ENCODE data around the gene STAG3.

STAG3 gene

DNA sequence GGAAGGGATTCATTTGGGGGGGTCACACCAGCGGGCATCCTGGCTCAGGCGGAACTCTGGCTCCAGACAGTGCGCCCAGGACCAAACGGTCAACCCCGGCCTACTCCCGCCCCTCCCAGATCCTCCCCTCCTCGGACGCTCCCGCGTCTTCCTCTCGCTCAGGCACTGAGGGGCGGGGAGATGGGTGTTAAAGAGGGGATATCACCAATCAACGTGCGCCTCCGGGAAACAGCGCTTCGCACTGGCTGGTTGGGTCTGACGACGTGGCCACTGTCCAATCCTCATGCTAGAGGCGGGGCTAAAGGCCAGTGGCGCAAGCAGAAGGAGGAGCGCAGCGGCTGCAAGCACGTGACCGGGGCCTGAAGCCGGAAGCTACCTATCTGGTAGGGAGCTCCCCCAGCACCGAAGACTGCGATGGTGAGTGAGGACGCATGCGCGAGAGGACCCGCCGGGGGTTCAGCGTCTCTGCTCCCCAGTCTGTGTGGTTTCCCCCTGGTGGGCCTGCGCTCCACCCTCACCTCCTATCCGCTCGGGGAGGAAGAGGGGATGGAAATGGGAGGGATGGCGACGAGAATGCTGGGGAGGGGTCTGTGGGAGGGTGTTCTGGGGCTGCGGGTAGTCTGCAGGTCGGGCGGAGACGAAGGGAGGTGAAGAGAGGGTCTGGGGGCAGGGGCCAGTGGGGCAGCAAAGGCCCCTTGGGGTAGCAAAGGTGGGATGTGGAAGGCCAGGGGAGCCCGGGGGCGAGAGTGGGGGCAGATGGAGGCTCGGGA is 29.0 kb upstream of the STAG3 start, which contains the start of gene LAMTOR4:
TSS of gene LAMTOR4 (plus strand) at position 360 of the 770 bp plus-strand sequence. CDS start at position 415, 55 bp downstream.
- Mint-ChIP-seq H3K27ac (peak within 1 kb of the TSS; percentile 98), H3K4me1 (peaks cover 36% of the 10 kb centered on the region), H3K9me3 (no peaks in the 10 kb centered on the region), H3K4me3 (peak within 1 kb of the TSS; percentile 98), H3K36me3 (peaks cover 46% of the 10 kb centered on the region)
- peak; percentile 85 to 98 for DNase-seq (ENCODE audit: low spot score in 2 of 2)
- ATAC-seq, result peak; percentile 98

DNA sequence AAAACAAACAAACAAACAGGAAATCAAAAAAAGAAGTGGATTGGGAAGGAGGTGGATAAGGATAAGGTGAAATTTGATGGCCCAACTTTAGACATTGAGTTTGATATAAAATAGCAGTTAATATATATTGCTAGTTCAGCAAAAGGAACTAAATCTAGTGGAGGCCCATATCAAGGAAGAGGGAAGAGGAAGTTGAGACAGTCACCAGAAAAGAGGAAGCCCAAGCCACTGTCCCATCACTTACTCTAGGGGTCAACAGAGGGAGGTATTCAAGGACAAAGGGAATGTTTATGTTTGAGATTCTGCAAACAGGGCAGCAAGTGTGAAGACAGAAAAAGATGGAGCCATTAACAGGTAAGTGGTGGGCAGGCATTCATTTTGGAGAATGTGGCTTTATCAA is 25.3 kb upstream of the STAG3 start:
- Mint-ChIP-seq H3K27ac (peak overlapping the region; percentile 26), H3K4me1 (peaks cover 57% of the 10 kb centered on the region), H3K9me3 (no peaks in the 10 kb centered on the region), H3K36me3 (peaks cover 68% of the 10 kb centered on the region), H3K4me3 (no peak overlapping the region)
- ATAC-seq (no peak), DNase-seq (ENCODE audit: low spot score in 2 of 2) (no peak)

DNA sequence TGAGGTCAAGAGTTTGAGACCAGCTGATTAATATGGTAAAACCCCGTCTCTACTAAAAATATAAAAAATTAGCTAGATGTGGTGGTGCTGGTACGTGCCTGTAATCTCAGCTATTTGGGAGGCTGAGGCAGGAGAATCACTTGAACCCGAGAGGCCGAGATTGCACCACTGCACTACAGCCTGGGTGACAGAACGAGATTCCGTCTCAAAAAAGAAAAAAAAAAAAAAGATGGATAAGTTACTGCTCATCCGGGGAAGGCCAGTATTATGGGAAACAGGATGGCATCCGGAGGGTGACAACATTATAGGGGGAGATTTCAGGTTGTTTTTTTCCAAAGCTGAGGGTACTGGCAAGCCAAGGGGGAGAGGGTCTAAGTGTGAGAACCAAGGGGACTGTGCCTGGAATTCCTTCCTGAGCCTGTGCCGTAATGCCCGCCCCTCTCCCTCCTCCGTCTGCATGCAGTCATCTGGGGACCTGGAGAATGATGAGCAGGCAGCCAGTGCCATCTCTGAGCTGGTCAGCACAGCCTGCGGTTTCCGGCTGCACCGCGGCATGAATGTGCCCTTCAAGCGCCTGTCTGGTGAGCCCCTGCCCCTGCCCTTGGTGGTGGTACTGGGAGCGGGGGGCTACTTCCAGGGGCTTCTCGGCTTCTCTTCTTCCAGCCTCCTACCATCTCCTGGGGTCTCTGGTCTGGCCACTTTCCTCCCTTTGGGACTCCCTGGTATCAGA is 24.6 kb upstream of the STAG3 start:
- DNase-seq (ENCODE audit: low spot score in 2 of 2), result no peak
- Mint-ChIP-seq H3K4me1 (peaks cover 60% of the 10 kb centered on the region), H3K36me3 (peaks cover 68% of the 10 kb centered on the region), H3K9me3 (no peaks in the 10 kb centered on the region), H3K4me3 (no peak overlapping the region), H3K27ac (peak overlapping the region; percentile 26)
- no peak for ATAC-seq

DNA sequence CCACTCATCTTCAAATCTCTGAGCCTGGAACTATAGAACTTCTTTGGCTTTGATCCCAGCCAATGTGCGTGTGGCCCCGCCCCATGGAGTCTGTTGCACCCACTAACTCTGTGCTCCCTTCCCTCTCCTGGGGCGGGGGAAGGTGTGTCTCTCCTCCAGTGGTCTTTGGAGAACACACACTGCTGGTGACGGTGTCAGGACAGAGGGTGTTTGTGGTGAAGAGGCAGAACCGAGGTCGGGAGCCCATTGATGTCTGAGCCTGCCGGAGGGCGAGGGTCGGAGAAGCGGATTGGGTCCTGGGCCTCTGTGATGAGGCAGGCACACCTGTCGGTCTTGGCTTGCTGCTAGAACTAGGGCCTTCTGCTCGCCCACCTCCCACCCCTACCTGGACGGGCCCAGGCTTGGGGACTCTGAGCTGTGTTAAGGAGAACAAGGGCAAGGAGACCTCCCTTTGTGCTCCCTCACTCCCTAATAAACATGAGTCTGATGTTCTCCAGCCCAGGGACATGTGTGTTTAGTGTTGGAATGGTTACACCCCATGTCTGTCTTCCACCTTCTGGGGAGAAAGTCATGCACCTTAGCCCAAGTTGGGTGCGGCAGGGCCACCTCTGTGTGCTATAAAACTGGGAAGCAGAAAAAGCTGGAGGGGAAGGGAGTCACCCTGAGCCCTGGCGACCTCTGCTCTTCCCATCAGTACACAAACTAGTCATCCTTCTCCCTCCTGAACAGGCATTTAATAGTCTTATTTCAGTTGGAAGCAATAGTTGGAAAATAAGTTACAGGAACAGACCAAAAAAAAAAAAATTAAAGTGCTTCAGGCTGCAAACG is 23.8 kb upstream of the STAG3 start:
- ATAC-seq (no peak), DNase-seq (ENCODE audit: low spot score in 2 of 2) (no peak)
- Mint-ChIP-seq H3K4me3 (no peak overlapping the region), H3K9me3 (no peaks in the 10 kb centered on the region), H3K4me1 (peaks cover 52% of the 10 kb centered on the region), H3K27ac (no peak overlapping the region), H3K36me3 (peaks cover 60% of the 10 kb centered on the region)

DNA sequence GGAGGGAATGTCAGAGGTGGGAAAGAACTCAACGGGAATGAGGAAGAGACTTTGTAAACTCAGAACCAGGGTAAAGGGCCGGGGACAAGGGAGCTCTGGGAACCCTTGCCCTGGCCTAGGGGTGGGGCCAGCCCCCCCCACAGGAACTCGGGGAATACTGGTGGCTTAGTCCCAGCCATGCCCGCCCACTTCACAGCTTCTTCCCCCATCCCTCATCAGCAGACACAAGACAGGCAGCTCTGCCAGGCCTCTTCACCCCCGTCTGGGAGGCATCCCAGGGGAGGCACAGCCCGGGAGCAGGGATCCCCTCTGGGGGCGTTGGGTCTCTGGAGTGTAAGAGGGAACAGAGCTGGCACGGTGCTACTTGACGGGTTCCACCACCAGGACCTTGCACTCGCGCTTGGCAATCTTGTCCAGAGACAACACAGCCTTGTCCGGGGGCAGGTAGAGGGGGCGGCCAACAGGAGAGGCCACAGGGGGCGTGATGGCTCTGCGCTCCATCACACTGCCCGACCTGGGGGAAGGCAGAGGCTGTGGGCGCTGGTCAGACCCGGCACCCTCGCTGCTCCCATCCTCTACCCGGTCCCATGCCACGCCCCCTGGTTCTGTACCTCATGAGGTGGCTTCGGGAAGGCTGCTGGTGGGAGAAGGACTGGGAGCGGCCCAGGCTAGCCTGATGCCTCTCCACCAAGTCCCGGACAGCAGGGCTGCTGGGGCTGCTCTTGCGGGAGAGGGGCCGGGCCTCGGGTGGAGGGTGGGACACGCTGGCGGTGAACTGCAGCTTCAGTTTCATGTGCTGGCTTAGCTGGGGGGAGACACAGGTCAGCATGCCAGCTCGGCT is 22.8 kb upstream of the STAG3 start:
- ATAC-seq (no peak), DNase-seq (ENCODE audit: low spot score in 2 of 2) (no peak)
- no peaks in the 10 kb centered on the region for H3K9me3 Mint-ChIP-seq
- no peak overlapping the region for H3K4me3 Mint-ChIP-seq
- H3K27ac Mint-ChIP-seq, result no peak overlapping the region
- peaks cover 50% of the 10 kb centered on the region for H3K4me1 Mint-ChIP-seq
- peaks cover 55% of the 10 kb centered on the region for H3K36me3 Mint-ChIP-seq

DNA sequence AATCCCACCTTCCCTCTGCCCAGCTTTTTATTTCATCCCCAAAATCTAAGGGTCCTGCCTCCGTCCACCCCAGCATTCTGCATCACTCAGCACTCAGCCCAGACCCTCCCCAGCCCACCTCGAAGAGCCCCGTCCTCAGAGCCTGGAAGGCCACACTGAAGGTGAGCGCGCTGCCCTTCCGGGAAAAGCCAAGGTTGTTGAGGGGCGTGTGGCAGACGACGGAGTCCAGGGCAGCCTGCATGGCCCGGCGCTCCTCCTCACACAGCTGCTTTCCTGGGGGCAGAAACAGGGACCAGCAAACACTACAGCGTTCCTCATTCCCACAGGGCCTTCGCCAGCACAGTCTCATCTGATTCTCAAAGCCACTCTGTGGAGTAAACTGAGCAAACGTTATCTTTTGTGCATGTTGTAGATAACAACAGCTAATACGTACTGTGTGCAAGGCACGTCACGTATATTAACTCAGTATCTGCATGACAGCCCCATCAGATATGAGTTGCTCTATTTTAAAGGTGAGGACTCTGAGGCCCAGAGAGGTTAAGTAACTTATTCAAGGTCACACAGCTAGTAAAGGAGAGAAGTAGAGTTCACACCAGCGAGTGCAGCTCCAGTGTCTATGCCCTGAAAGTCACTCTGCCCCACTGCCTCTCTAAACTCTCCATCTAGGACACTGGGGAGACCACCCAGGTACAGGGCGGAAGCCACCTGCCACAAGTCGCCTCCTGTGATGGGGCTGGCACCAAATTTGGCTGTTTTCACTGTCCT is 22.0 kb upstream of the STAG3 start:
- peaks cover 47% of the 10 kb centered on the region for H3K36me3 Mint-ChIP-seq
- ATAC-seq (no peak), DNase-seq (ENCODE audit: low spot score in 2 of 2) (no peak)
- peak overlapping the region; percentile 87 for H3K27ac Mint-ChIP-seq
- no peak overlapping the region for H3K4me3 Mint-ChIP-seq
- H3K4me1 Mint-ChIP-seq, result peaks cover 42% of the 10 kb centered on the region
- H3K9me3 Mint-ChIP-seq, result no peaks in the 10 kb centered on the region

DNA sequence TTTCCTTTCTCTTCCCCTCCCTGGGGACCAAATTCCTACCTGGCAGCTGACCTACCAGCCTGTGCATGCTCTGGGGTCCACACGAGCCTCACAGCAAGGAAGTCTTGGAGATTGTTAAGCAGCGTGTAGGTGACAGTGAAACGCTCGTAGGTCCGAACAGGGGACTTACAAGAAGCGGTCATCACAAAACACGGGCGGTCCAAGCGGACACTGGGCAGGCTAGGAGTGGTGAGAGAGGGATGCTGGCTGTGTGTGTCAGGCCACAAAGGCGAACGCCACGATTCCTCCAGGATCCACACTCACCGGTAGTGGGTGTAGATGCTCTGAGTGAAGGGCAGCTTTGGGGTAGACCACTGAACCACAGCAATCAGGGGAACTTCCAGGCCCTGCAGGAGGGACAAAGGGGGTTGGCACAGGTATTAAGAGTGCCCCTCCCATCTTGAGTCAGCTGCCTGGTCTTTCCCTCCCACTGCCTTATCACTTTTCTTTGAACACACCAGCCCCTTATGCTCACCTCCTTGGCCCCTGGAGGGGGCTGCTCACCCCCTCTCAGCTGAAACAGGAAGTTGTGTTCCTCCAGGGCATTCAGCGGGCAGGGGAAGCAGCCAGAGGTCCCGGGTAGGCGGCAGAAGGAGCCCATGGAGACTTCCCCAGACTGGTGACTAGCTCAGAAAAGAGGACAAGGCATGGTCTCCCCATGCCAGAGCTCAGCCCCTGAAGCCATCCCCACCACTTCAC is 21.2 kb upstream of the STAG3 start:
- DNase-seq (ENCODE audit: low spot score in 2 of 2) (no peak), ATAC-seq (peak; percentile 25)
- Mint-ChIP-seq H3K9me3 (no peaks in the 10 kb centered on the region), H3K36me3 (peaks cover 45% of the 10 kb centered on the region), H3K4me3 (peak overlapping the region; percentile 73), H3K4me1 (peaks cover 42% of the 10 kb centered on the region), H3K27ac (peak overlapping the region; percentile 87)

DNA sequence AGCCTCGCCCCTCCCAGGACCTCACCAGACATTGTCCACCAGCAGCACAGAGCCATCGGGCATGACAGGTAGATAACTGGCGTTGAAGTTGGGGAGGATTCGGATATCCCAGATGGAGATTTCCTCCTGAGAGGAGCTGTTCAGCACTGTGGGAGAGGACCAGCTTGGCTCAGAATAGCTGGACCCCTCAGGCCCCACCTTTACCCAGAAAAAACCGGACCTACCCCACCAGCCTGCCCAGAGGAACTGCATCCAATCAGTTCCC is 20.7 kb upstream of the STAG3 start:
- H3K36me3 Mint-ChIP-seq, result peaks cover 40% of the 10 kb centered on the region
- H3K4me1 Mint-ChIP-seq, result peaks cover 40% of the 10 kb centered on the region
- no peak for ATAC-seq
- peak overlapping the region; percentile 87 for H3K27ac Mint-ChIP-seq
- H3K9me3 Mint-ChIP-seq, result no peaks in the 10 kb centered on the region
- no peak for DNase-seq (ENCODE audit: low spot score in 2 of 2)
- H3K4me3 Mint-ChIP-seq, result peak overlapping the region; percentile 73

DNA sequence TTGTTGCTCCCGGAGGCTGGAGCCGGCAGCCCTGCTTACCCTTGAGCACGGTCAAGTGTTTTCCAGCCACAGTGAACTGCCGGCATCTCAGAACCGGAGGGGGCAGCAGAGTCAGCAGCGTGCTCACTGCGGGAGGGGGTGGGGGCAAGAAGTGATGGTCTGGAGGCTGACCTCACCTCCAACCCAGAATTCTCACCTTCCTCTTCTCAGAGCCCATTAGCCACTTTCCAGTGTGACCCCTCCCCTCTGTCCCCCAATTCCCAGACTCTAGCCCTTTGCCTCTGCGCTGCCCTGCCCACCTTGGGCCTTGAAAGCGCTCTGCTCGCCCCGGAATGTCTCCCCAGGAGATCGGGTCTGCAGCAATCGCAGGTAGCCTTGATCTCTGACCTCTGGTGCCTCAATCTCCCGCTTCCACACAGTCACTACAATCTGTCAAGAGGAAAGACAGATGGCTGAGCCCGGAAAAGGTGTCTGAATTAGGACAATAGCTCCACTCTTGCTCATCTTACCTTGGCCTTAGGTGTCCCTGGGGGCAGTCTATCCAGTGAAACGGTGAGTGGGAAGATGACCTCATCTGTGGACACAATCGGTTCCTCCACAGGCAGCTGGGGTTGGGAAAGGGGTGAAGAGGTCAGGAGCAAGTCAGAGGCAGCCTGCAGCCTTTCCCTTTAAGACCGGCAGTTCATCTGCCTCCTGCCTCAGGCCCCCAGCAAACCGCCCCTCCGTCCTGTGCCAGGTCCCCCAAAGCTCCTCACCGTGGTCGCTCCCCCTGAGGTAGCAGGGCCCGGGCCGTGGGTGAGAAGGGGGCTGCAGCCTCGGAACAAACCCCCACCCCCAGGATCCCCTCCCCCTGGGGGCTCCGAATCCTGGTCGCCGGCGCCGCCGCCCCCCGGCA is 20.1 kb upstream of the STAG3 start:
- H3K4me3 Mint-ChIP-seq, result peak overlapping the region; percentile 73
- peaks cover 35% of the 10 kb centered on the region for H3K4me1 Mint-ChIP-seq
- no peak for ATAC-seq
- peak overlapping the region; percentile 87 for H3K27ac Mint-ChIP-seq
- H3K9me3 Mint-ChIP-seq, result no peaks in the 10 kb centered on the region
- peaks cover 34% of the 10 kb centered on the region for H3K36me3 Mint-ChIP-seq
- no peak for DNase-seq (ENCODE audit: low spot score in 2 of 2)

DNA sequence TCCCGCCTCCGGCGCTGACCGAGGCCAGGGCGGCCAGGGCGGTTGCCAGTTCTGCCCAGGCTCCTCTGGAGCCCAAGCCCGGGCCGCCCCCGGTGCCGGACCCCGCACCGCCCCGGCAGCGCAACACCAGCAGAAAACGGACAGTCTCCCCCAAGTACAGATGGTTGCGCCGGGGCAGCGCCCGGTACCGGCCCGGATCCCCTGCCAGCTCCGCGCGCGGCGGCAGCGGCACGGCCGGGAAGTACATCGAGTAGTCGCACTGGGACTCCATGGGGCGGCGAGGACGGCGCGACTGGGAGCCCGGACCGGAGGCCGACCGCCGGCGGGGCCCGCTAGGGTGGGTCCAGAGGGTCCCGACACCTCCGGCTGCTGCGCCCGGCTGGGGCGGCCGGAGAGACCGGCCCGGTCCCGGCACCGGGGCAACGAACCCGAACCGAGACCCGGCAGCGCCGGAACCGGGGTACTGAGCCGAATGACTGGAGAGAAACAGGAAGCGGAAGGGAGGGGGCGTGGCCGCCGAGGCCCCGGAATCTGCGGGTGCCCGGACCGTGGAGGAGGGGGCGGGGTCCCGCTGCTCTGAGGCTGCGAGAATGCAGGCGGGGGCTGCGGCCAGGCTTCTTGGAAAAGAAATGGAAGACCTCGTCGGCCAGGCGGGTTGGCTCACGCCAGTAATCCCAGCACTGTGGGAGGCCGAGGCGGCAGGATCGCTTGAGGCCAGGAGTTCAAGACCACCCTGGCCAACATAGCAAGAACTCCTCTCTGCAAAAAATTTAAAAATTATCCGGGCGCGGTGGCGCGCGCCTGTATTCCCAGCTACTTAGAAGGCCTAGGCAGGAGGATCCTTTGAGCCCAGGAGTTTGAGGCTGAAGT is 19.3 kb upstream of the STAG3 start, which contains the start of gene TRAPPC14:
TSS of gene TRAPPC14 (minus strand) at position 495 of the 870 bp plus-strand sequence. CDS start at position 271, 224 bp downstream.
- Mint-ChIP-seq H3K4me3 (peak within 1 kb of the TSS; percentile 73), H3K36me3 (peaks cover 25% of the 10 kb centered on the region), H3K4me1 (peaks cover 38% of the 10 kb centered on the region), H3K9me3 (no peaks in the 10 kb centered on the region), H3K27ac (peak within 1 kb of the TSS; percentile 87)
- DNase-seq (ENCODE audit: low spot score in 2 of 2) (peak; percentile 86 to 96), ATAC-seq (peak; percentile 89)

DNA sequence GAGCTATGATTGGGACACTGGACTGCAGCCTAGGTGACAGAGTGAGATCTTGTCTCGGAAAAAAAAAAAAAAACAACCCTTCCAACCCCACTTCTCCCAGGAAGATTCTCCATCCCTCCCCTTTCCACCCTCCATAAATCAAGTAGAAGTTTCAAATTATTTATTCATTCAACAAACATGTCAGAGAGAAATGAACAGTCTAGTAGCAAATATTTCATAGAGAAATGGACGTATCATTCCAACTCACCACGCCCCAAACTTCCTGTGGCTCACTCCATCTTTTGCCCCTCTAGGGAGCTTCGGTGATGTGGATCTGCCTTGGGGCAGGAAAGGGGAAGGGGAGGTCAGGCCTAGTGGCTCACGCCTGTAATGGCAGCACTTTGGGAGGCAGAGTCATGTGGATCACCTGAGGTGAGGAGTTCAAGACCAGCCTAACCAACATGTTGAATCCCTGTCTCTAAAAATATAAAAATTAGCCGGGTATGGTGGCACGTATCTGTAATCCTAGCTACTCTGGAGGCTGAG is 18.6 kb upstream of the STAG3 start:
- Mint-ChIP-seq H3K36me3 (peaks cover 18% of the 10 kb centered on the region), H3K4me3 (peak overlapping the region; percentile 73), H3K27ac (peak overlapping the region; percentile 78), H3K4me1 (peaks cover 31% of the 10 kb centered on the region), H3K9me3 (no peaks in the 10 kb centered on the region)
- DNase-seq (ENCODE audit: low spot score in 2 of 2), result no peak
- ATAC-seq, result no peak

DNA sequence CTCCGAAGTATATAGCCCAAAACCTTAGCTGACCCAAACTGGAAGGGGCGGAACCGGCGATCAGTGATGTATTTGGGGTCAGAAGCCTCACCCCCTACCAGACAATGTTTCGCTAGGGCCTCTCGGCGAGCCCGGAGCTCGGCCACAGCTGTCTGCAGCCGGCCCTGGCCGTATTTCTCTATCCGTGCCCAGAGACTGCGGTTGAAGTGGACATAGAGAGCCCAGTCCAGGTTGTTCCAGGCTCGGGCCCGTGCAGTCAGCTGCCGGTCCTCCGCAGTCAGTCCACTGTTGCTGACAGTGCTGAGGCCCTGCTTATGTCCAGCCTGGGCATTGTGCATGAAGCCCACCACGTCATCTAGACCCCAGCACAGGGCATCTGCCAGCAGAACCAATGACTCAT is 17.7 kb upstream of the STAG3 start:
- DNase-seq (ENCODE audit: low spot score in 2 of 2), result no peak
- Mint-ChIP-seq H3K36me3 (peaks cover 9% of the 10 kb centered on the region), H3K9me3 (no peaks in the 10 kb centered on the region), H3K27ac (no peak overlapping the region), H3K4me1 (peaks cover 30% of the 10 kb centered on the region), H3K4me3 (peak overlapping the region; percentile 73)
- no peak for ATAC-seq

Data from stimulated activated effector memory CD8-positive, alpha-beta T cell treated with anti-CD3 and anti-CD28 coated beads, Interleukin-12 subunit alpha, Interleukin-12 subunit beta, amount 100 ng/mL, for 72 hours (primary cell).